ENCODE measurements around the gene GALC.

GRCh38 chr14:88025313-88025712 is 32.3 kb upstream of the GALC start:
- TF ChIP-seq CTCF (IDR thresholded peaks at IDR 0.05) (no peak), POLR2AphosphoS5 (IDR thresholded peaks at IDR 0.05) (no peak), POLR2A (IDR thresholded peaks at IDR 0.05) (no peak)

All from sigmoid colon (tissue), 4 donors.